ENCODE results near the gene OLFM1. TPM values are rescaled to one million over a fixed set of nuclear protein-coding genes. Genes with fewer than 3 reads are reported as not detected.

The OLFM1 gene
- total and polyA plus RNA-seq, 2 donors (not counting 1 experiment from before 2014, with no cell fraction given), result 0.07 TPM; not detected in 1

DNA sequence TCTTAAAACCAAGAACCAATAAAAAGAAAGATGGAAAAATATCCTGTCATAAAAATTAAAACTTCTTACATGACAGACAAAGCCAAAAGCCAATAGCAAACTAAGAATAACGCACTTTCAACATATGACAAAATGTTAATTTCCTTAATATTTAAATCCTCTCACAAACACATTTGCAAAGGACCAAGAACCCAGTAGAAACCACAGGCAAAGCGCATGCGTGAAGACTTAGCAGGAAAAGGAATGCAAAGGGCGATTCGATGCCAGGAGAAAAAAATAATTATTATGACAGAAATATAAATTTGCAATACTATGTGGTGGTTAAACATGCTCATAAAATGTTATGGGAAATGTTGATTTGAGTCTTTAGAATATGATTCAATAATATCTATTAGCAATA is 39.9 kb upstream of the OLFM1 start:
- no CpG with 5 or more reads among the region's 5 CpGs for WGBS (ENCODE audit: insufficient coverage)
- CTCF ChIA-PET, result no interaction called here
- no peak overlapping the region for H3K27ac Mint-ChIP-seq

DNA sequence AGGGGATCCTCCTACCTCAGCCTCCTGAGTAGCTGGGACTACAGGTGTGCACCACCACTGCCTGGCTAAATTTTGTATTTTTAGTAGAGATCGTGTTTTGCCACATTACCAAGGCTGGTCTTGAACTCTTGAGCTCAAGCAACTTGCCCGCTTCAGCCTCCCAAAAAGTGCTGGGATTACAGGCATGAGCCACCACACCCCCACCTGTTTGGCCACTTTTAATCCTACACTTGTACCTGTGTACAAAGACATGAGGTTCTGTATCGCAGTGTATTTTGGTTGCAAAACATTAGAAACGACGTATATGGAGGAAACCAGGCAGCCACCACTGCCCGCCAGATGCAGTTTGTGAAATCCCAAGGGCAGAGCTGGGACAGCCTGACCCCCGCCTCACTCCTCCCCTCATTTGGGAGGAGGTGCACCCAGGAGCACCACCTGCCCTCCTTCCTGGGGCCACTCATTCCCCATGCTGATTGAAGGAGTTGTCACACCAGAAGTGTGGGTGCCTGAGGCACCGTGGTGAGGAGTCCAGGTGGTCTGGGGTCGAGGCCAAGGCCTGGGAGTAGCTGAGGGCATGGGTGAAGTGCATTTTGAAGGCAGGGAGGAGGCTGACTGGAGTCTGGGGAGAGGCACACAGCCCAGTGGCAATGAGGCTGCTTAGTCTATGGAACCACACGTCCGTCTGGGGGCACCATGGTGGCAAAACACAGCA is 39.3 kb upstream of the OLFM1 start:
- ChIA-PET CTCF (no interaction called here), POLR2A (no interaction called here)
- DNase-seq, result no peak
- no peak for ATAC-seq (ENCODE audit: low read depth)
- Histone ChIP-seq H4K20me1 (ENCODE audit: control insufficient read depth, insufficient read depth, low read length, poor library complexity, severe bottlenecking) (no peaks in the 10 kb centered on the region), H3K4me1 (ENCODE audit: control insufficient read depth in 2 of 2, insufficient read depth in 2 of 2, low read length in 2 of 2) (peaks cover 8 to 9% of the 10 kb centered on the region in 2 donors), H3K4me2 (replicated peaks; ENCODE audit: low read depth, low read length, poor library complexity, severe bottlenecking) (no peak overlapping the region), H3K9ac (ENCODE audit: low read length) (no peak overlapping the region), H3K36me3 (replicated peaks in 1 of 2; ENCODE audit: control extremely low read depth in 1 of 2, control insufficient read depth in 1 of 2, extremely low read depth in 1 of 2, insufficient read depth in 2 of 2, low read length in 1 of 2) (no peaks in the 10 kb centered on the region), H3K27ac (ENCODE audit: low read length in 2 of 2) (no peak overlapping the region), H3K4me3 (ENCODE audit: control extremely low read depth in 1 of 5, extremely low read depth in 1 of 5, insufficient read depth in 1 of 5, low read depth in 2 of 5, low read length in 4 of 5) (no peak overlapping the region), H3K79me2 (ENCODE audit: control insufficient read depth, insufficient read depth, low read length) (no peaks in the 10 kb centered on the region), H2AFZ (ENCODE audit: insufficient read depth, low read depth, low read length, poor library complexity, severe bottlenecking) (no peak overlapping the region), H3K9me3 (ENCODE audit: control extremely low read depth in 1 of 3, control insufficient read depth in 2 of 3, insufficient read depth in 1 of 3, low read length in 2 of 3) (peaks cover 0 to 12% (median 0%) of the 10 kb centered on the region in 3 donors), H3K27me3 (replicated peaks in 1 of 4; ENCODE audit: control extremely low read depth in 1 of 4, control insufficient read depth in 3 of 4, insufficient read depth in 4 of 4, low read length in 3 of 4) (no peaks in the 10 kb centered on the region)
- Mint-ChIP-seq H3K27me3 (peaks cover 11% of the 10 kb centered on the region), H3K9me3 (ENCODE audit: insufficient read depth) (no peaks in the 10 kb centered on the region), H3K4me3 (no peak overlapping the region), H3K4me1 (peaks cover 13% of the 10 kb centered on the region), H3K27ac (no peak overlapping the region)
- 83% methylated on average over 8 of the region's 11 CpGs for WGBS (ENCODE audit: insufficient coverage)
- intact Hi-C loops (cut with micrococcal nuclease), result no loop called here
- TF ChIP-seq EZH2 (IDR thresholded peaks at IDR 0.05; ENCODE audit: borderline replicate concordance, insufficient read depth, low read depth, low read length, poor library complexity, severe bottlenecking), result no peak

More for the DNA sequence above, 39.9 kb upstream of the OLFM1 start:
- Mint-ChIP-seq H3K4me1 (peaks cover 9% of the 10 kb centered on the region), H3K27me3 (peaks cover 14% of the 10 kb centered on the region), H3K9me3 (ENCODE audit: insufficient read depth) (no peaks in the 10 kb centered on the region), H3K4me3 (no peak overlapping the region)
- H3K27me3 ChIP-seq (replicated peaks in 1 of 4; ENCODE audit: control extremely low read depth in 1 of 4, control insufficient read depth in 3 of 4, insufficient read depth in 4 of 4, low read length in 3 of 4), result no peaks in the 10 kb centered on the region
- H3K9ac ChIP-seq (ENCODE audit: low read length), result no peak overlapping the region
- H4K20me1 ChIP-seq (ENCODE audit: control insufficient read depth, insufficient read depth, low read length, poor library complexity, severe bottlenecking), result no peaks in the 10 kb centered on the region
- no peak overlapping the region for H3K4me2 ChIP-seq (replicated peaks; ENCODE audit: low read depth, low read length, poor library complexity, severe bottlenecking)
- H3K9me3 ChIP-seq (ENCODE audit: control extremely low read depth in 1 of 3, control insufficient read depth in 2 of 3, insufficient read depth in 1 of 3, low read length in 2 of 3), result peaks cover 0 to 10% (median 0%) of the 10 kb centered on the region in 3 donors
- DNase-seq, result no peak
- no peak overlapping the region for H3K27ac ChIP-seq (ENCODE audit: low read length in 2 of 2)
- H3K36me3 ChIP-seq (replicated peaks in 1 of 2; ENCODE audit: control extremely low read depth in 1 of 2, control insufficient read depth in 1 of 2, extremely low read depth in 1 of 2, insufficient read depth in 2 of 2, low read length in 1 of 2), result no peaks in the 10 kb centered on the region
- no peak overlapping the region for H3K4me3 ChIP-seq (ENCODE audit: control extremely low read depth in 1 of 5, extremely low read depth in 1 of 5, insufficient read depth in 1 of 5, low read depth in 2 of 5, low read length in 4 of 5)
- intact Hi-C loops (cut with micrococcal nuclease), result no loop called here
- TF ChIP-seq, protein P1, sequence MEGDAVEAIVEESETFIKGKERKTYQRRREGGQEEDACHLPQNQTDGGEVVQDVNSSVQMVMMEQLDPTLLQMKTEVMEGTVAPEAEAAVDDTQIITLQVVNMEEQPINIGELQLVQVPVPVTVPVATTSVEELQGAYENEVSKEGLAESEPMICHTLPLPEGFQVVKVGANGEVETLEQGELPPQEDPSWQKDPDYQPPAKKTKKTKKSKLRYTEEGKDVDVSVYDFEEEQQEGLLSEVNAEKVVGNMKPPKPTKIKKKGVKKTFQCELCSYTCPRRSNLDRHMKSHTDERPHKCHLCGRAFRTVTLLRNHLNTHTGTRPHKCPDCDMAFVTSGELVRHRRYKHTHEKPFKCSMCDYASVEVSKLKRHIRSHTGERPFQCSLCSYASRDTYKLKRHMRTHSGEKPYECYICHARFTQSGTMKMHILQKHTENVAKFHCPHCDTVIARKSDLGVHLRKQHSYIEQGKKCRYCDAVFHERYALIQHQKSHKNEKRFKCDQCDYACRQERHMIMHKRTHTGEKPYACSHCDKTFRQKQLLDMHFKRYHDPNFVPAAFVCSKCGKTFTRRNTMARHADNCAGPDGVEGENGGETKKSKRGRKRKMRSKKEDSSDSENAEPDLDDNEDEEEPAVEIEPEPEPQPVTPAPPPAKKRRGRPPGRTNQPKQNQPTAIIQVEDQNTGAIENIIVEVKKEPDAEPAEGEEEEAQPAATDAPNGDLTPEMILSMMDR (IDR thresholded peaks at IDR 0.05), result no peak
- no peak for TF ChIP-seq EZH2 (IDR thresholded peaks at IDR 0.05; ENCODE audit: borderline replicate concordance, insufficient read depth, low read depth, low read length, poor library complexity, severe bottlenecking)
- H3K79me2 ChIP-seq (ENCODE audit: control insufficient read depth, insufficient read depth, low read length), result no peaks in the 10 kb centered on the region
- POLR2A ChIA-PET, result no interaction called here
- H3K4me1 ChIP-seq (ENCODE audit: control insufficient read depth in 2 of 2, insufficient read depth in 2 of 2, low read length in 2 of 2), result peaks cover 4 to 5% of the 10 kb centered on the region in 2 donors
- no peak overlapping the region for H2AFZ ChIP-seq (ENCODE audit: insufficient read depth, low read depth, low read length, poor library complexity, severe bottlenecking)
- ATAC-seq (ENCODE audit: low read depth), result no peak
